OCI-LY7 (cell line): ENCODE data around the gene PHF19.

Experiments used
- EZH2phosphoT487 ChIP-seq: fragments of 200-600 bp; sonication (generic); IDR thresholded peaks from 2 replicates; pipeline ENCODE4 v1.6.1; 2018; ENCODE audit warnings: low read depth, borderline replicate concordance, mild to moderate bottlenecking, mixed run types, antibody characterized with exemption, low read length, moderate library complexity, mixed read lengths
- TF ChIP-seq, protein P1 (sequence below): fragments of 200-600 bp; sonication (generic); conservative IDR thresholded peaks from 2 replicates; pipeline ENCODE4 v1.5.1; 2014; ENCODE audit warnings: mild to moderate bottlenecking, antibody characterized with exemption, low read length, moderate library complexity, mixed read lengths

DNA sequence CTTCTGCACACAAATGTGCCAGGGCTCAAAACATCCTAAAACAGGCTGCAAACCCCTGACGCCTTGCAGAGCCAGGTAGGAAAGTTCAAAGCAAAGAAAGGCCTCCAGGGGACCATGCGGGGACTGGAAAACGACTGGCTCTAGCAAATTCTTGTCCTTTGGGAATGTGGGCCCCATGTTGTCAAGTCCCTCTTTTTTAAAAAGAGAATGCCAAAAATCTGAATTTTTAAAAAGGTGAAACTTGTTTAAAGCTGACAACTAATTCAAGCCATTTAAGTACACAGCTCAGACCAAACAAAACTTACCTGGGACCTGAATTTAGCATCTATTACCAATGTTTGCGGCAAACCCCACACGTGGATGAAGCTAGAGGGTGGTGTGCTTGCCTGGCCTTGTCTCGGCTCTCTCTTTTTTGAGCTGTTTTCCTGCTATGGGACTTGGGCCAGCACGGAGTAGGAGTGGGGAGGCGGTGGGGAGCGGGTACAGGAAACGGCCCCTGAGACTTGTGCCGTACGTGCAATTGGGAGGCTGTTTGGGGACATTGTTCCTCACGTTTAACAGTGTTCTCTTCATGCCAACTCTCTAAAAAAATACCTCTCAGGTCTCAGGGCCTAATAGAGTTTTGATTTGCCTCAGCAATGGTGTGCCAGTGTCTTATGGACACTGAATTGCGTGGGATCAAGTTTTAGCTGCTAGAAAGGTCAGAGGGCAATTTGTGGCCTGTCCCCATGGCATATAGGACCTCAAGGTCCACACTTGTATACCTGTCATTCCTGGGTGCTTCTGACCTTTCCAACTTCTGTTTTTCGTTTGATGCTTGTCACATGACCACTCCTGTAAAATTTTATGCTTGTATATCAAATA, 15.1 kb upstream of the PHF19 start:
- TF ChIP-seq, protein P1, sequence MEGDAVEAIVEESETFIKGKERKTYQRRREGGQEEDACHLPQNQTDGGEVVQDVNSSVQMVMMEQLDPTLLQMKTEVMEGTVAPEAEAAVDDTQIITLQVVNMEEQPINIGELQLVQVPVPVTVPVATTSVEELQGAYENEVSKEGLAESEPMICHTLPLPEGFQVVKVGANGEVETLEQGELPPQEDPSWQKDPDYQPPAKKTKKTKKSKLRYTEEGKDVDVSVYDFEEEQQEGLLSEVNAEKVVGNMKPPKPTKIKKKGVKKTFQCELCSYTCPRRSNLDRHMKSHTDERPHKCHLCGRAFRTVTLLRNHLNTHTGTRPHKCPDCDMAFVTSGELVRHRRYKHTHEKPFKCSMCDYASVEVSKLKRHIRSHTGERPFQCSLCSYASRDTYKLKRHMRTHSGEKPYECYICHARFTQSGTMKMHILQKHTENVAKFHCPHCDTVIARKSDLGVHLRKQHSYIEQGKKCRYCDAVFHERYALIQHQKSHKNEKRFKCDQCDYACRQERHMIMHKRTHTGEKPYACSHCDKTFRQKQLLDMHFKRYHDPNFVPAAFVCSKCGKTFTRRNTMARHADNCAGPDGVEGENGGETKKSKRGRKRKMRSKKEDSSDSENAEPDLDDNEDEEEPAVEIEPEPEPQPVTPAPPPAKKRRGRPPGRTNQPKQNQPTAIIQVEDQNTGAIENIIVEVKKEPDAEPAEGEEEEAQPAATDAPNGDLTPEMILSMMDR = no peak
- no peak for TF ChIP-seq EZH2phosphoT487
